NCI-H2029 treated with DMSO at 0.1 percent for 48 hours (cell line): ENCODE data around the gene UCN2.

Source experiments
- DNase-seq: peaks from one replicate; lab custom pipeline; 2025; lab: John Stamatoyannopoulos, UW

UCN2 gene

DNA sequence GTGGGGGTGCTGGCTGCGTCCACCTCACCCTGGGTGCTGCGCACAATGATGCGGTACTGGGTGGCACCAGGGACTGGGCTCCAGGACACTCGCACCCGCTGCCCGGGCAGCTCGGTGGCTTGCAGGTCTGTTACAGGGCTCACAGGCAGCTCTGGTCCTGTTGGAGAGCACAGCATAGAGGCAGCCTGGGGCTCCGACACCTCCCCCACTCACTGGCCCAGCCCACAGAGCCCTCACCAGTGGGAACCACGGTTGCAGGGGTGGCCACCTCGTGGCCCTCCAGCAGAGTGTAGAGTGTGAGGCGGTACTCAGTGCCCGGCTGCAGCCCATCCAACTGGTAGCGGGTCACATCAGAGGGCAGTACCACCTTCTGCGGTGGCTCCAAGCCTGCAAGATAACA is 27.9 kb upstream of the UCN2 start:
- DNase-seq: no peak

DNA sequence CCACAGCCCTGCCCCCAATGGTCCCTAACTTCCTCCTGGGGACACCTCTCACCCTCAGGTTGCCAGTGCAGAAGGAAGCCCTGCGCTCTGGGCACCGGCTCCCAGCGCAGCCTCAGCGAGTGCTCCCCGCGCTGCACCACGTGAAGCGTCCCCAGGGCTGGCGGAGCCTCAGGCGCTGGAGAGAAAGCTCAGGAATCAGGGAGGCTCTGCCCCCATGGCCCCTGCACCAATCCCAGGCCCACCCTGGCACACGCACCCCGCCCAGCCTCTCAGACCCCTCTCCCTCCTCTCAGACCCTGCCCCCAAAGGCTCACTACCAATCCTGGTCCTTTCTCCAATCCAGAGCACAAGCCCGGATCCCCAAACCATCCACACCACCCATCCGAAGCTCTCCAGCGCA is 24.6 kb upstream of the UCN2 start:
- no peak for DNase-seq

DNA sequence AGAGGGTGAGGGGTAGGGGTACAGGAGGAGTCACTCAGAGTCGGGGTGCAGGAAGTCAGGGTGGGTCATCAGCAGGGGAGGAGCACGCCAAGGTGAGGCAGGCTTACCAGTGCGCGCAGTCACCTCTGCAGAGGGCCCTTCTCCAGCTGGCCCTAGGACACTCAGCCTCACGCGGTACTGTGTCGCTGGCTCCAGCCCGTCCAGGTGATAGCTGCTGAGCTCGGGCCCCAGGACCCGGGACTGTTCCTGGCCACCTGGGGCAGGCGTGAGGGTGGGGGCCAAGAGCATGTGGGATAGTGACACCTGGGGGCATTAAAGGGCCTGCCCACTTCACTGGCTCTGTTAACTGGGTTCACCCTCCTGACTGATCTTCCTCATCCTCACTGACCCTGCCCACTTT is 24.1 kb upstream of the UCN2 start:
- no peak for DNase-seq

DNA sequence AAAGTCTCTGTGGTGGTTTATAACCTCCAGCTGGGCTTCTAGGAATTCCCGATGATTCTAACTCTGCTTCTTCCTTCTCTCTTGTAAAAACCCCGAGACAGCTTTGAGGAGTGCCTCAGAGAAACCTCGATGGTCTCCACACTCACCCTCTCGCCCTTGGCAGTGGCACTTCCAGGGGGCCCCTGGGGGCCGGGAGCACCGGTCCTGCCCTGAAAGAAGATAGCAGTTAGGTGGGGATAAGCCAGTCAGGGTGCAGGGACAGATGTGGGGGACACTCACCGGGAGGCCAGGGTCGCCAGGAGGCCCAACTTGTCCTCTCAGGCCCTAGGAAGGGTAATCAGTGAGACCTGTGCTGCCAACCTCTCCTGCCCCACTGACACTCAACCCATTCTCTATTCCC is 21.8 kb upstream of the UCN2 start:
- DNase-seq: no peak

DNA sequence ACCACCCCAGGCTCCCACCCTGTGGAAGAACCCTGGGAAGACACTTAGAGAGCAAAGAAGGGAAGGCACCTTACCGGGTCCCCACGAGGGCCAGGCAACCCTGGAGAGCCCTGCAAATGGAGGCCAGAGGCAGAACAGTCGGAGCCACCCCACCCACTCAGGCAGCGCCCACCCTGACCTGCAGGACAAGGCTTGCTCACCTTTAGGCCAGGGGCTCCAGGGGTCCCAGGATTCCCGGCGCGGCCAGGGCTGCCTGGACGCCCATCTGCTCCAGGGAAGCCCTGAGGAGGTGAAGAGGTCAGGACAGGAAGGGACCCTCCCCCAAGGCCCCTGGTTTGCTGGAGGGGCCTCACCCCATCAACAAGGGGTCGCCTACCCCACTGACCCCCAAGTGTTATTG is 21.3 kb upstream of the UCN2 start:
- no peak for DNase-seq

DNA sequence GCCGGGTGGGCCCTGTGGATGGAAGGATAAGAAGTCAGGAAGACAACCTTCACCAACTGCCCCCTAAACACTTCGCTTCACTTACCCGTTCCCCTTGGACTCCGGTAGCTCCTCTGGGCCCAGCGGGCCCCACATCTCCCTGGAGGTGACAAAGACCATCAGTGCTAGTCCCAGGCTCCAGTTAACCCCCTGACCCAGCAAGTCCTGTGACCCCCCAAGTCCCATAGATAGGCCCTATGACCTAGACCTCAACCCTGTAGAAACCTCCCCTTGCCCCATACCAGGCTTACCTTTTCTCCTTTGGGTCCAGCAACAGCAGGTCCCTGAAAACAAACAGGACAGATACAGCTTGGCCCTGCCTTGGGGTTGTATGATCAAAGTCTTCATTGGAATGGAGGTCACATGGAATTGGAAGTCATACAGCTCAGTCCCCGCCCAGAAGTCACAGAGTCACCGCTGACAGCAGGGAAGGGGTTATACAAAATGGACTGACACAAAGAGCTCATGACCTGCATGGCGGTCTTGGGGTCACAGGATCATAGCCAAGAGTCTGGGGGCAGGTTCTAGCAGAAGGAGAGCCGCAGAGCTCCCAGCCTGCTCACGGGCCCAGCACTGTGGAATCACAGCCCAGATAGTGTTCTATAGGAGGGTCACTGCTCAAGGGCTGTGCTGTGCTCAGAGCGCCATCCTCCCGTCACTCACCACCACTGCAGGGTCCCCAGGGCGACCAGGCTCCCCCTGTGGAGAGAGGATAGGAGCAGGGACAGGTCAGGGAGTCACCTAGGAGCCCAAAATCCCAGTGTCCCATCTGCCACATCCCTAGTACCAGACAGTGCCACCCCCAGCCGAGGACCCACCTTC is 18.3 kb upstream of the UCN2 start:
- DNase-seq: no peak

DNA sequence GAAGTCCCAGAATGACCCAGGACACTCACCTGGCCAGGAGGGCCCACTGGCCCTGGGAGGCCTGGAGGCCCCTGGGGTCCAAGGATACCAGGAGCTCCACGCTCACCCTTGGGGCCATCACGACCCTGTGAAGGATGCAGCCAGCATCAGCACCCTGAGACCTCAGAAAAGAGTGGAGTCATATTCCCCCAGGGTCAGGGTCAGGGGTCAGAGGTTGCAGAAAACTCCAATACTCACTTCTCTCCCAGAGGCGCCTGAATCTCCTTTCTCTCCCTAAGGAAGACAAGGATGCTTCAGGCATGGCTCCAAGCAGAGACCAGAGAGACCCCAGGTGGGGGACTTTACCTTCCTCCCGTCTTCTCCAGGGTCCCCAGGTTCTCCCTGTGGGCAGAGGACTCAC is 13.1 kb upstream of the UCN2 start:
- DNase-seq: no peak

DNA sequence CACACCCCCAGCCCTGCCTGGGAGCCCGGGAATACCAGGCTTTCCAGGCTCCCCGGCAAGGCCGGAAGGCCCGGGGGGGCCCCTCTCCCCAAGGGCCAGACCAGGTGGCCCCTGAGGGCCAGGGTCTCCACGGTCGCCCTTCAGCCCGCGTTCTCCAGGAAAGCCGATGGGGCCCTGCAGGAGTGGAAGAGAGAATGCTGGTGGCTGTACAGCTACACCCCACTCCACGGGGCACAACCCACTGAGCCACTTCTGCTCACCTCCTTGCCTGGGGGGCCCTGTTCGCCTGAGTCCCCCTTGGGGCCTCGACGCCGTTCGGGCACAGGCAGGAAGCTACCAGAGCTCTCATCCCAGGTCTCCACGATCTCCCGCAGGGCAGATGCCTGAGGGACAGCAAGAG is 11.8 kb upstream of the UCN2 start:
- DNase-seq: no peak

DNA sequence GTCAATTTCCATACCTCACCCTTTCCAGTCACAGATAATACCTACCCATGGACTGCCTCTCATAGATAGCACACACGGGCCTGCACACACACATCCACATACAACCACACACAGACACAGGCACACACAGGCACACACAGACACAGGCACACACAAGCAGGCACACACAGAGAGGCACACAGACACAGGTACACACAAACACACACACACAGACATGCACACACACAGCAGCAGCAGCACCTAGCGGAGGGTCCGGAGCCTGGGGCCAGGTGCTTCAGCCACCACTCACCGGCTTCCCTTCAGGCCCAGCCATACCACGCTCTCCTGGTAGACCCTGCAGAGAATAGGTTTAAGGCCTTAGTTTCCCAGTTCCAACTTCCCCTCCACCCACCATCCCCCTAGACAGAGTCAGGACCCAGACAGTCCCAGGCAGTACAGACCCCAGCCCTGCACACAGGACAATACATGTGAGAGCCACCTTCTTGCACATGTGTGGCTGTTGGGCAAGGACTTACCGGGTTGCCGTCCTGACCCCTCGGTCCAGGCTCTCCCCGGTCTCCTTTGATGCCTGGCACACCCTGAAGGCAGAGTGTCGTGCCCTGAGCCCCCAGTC is 10.5 kb upstream of the UCN2 start:
- DNase-seq: no peak

DNA sequence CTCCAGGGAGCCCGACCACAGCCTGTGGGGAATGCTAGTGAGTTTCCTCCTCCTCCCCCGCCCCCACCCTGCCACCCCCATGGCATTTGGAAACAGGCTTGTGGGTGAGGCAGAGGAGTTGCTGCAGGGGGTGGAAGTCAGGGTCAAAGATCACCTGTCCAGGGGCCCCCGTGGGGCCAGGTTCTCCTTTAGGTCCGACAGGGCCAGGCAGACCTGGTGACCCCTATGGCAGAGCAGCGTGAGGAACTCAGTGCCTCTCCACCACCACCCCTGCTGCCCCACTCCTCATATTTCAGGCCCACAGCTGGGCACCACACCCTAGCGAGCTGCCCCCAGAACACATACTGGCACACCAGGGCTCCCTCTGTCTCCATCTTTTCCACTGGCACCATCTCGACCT is 8.9 kb upstream of the UCN2 start:
- no peak for DNase-seq

DNA sequence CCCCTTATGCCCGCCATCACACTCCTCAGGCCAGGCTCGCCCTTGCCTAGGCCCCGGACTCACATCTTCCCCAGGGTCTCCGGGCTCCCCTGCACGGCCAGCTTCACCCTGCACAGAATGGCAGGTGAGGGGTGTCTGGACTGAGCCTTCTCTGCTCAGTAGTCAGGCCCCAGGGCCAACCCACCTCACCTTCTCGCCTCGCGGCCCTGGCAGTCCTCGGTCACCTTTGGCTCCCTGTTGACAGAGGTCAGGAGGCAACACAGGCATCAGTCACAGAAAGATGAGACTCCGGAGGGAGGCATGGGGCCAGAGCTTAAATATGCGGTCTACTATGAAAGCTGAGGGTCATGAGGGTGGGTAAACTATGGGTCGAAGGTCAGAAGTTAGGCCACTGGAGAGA is 8.4 kb upstream of the UCN2 start:
- DNase-seq: no peak

DNA sequence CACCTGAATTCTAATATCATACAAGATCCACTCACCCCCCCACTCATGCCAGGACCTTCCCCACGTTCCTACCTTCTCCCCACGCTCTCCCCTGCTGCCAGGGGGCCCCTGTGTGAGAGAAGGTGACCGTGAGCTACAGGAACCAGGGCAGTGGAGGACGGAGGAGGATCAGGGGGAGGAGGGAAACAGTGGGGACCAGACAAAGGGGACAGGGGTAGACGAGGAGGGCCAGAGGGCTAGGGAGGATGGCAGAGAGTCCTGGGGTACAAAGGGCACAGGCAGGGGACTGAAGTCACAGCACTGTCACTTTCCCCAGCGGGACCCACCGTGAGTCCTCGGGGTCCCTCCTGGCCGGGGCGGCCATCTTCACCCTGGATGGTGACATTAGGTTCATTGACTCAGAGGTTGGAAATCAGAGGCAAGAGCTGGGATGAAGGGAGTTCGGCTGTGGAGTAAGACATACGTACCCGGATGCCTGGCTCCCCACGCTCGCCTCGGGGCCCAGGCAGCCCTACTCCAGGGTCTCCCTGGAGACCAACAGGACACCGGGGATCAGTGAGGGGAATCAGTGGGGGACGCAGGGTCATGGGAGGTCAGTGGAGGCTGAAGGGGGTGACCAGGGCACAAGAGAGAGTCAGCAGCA is 6.3 kb upstream of the UCN2 start:
- no peak for DNase-seq

DNA sequence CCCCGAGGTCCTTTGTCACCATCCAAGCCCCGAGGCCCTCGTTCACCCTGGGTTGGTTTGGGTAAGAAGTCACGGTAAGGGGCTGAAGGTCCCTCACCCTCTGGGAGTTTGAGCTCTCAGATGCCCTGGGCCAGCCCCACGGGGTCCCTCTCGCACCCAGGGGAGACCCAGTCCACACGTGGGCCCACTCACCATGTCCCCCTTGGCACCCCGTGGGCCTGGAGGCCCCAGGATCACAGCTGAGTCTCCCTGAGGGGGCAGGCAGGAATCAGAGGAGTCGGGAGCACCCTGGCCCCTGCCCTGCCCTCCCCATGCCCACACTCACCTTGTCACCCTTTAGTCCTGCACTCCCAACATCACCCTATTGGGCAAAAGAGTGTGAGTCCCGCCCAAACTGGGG is 5.8 kb upstream of the UCN2 start:
- DNase-seq: no peak

DNA sequence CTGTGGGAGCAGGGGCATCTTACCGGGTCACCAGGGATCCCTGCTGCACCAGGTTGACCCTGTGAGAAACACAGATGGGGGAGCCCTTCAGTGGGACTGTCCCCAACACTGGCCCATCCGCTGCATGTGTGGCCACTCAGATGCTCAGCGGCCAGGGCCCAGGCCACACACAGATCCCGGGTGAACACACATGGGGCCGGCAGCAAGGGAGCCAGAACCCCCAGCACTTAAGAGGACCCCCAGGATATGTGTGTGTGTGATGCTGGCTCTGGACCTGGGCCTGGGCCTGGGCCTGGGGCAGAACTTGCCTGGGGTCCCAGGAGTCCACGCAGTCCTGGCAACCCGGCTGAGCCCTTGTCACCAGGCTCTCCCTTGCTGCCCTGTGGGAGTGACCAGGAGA is 4.9 kb upstream of the UCN2 start:
- DNase-seq: no peak

DNA sequence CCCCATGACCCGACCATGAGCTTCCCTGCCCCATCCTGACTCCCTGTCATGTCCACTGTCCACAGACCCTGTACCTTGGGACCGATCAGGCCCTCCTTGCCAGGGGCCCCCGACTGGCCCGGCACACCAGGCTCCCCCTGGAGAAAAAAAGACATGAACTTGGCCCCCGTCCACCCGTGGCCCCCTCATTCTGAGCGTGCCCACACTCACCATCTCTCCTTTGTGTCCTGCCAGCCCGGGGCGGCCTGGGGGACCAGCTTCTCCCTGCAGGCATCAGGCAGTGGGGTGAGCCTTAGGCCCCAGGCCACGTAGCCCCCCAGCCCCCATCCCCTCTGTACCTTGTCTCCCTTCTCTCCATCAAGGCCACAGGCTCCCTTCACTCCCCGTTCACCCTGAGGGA is 3.9 kb upstream of the UCN2 start:
- no peak for DNase-seq

DNA sequence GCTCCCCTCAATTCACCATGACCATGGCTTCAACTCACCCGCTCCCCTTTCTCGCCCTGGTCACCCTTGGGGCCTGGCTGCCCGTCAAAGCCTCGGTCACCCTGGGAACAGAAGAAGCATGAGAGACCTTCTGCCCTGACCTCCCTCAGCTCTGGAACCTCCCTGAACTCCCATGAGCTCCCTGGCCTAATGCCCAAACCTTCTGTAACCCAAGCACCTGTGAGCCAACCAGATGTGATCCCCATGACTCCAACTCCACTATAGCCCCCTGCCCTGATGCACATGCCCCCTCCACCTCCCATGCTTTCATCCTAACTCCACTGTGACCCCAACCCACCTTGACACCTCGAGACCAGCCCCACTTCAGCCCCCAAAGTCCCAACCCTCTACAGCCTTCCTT is 3.5 kb upstream of the UCN2 start:
- DNase-seq: no peak

DNA sequence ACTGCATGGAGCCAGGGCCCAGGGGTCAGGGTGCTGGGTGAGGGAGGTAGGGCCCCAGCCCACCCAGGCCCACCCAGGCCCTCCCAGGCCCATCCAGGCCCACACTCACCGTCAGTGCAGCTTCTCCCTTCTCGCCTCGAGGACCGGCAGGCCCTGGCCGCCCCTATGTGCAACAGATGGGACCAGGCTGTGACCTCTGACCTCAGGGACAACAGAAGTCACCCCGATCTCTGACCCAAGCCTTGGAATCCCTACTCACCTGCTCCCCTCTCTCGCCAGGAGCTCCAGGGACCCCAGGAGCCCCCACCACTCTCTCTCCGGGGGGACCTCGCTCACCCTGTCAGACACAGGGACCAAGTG is 2.8 kb upstream of the UCN2 start:
- no peak for DNase-seq

DNA sequence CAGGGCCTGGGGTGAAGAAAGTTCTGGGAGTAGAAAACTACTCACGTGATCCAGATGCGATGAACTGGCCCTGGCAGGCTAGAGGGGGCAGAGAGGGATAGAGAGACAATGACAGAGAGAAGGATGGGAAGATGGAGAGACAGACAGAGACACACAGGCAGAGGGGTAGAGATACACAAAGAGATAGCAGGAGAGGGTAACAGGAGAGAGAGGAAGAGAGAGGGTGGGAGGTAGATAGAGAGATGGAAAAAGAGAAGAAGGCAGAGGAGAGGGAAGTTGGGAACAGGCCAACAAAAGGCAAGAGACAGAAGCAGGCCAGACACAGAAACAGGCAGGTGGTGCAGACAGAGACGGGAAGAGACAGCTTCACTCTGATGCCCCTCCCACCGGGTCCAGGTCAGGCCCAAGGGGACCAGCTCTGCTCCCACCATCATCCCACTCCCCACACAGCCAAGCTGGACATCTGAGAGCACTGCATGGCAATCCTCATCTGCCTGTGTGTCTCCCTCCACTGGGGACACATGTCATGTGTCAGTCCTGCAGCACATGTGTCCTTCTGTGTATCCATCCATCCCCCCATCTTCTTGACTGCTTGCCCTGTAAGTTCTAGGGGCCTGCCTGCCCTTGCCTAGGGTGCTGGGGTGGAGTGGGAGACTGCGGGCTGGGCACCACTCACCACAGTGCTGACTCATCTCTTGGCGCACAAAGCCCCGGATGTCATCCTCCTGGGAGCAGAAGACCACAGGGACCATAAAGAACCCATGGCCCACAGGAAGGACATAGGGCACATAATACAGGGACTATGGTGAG is 2.2 kb upstream of the UCN2 start:
- no peak for DNase-seq

DNA sequence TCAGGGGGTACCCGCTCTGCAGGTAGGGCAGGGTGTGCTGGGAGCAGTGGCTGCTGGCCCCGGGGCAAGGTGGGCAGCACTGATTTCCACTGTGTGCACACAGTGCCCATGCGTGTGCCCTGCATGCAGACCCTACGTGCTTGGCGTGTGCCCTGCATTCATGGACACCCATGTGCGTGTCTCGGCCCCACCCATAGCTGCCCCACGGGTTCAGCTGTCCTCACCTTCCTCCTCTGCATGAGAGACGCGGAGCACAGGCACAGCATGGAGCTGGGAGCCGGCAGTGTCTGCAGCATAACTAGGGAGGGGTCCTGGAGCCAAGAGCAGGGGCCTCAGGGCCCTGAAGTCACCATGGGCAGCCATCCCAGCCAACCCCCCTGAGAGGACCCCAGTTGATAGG is 1.6 kb upstream of the UCN2 start:
- DNase-seq: no peak

DNA sequence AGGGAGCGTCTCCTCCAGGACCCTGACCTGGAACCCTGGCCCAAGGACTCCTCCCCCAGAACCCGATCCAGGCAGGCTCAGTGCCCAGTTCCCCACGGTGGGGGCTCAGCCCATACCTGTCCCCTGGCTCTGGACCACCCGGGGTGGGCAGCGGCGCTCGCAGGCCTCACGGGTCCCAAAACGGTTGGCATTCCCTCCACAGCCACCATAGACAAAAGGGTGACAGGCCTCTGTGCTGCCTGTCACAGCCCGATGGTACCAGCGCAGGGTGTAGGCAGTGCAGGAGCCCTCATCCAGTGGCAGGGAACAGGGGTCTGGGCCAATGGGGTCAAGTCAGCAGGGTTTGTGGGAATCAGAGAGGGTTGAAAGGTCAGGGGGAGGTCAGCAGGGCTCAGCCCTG is 1.1 kb upstream of the UCN2 start:
- no peak for DNase-seq

DNA sequence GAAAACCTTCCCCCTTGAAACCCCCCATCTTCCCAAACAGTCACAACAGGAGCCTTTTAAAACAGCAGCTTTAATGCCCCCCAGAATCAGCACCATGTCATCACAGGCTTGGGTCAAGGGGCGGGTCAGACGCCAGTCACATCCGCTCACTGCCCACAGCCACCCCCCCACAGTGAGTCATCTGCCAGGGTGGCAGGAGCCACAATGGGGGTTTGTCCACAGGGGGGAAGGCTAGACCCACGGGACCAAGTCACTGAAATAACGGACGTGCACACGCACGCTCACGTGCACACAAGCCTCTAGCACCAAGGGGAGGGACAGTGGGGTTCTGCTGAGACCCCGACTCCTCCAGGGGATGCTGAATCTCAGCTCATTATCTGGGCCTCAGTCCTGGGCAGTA is 441 bp upstream of the UCN2 start:
- no peak for DNase-seq

DNA sequence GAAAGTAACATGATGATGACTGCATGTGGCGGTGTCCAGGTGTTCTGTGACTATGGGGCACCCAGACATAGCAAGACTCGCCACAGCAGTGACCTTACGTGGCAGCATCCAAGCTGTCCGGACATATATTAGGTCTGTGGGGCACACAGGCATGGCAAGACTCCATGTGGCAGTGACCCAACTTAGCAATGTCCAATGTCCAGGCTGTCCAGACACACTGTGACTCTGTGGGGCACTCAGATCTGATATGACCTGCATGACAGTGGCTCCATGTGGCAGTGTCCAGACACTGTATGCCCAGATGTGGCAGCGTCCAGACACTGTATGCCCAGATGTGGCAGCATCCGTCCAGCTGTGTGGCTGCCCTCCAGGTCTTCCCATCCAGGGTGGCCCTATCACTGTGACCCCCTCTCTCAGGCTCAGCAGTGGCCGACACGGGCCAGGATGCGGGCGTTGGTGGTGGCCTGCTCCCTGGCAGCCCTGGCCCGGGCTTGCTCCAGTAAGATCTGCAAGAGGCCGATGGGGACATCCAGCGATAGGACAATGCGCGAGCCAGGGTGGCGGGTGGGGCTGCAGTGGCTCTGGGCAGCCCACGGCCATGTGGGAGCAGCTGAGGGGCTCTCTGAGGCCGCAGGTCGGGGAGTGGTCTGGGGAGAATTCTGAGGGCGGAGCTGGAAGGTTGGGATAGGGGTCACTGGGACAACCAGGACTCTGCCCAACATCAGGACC is 1.1 kb downstream of the UCN2 start:
- no peak for DNase-seq
